Mucosa of rectum (tissue), 2 donors: ENCODE measurements around the gene PRPH2.

Source experiments
- H3K27ac ChIP-seq, 2 donors: one replicate each; pipeline ENCODE4 v1.7.0; 2013; ENCODE audit warnings: inconsistent platforms in 2 of 2, low read depth in 2 of 2, low read length in 2 of 2
- H3K27me3 ChIP-seq, 2 donors: one replicate each; pipeline ENCODE4 v1.7.0; 2013; ENCODE audit warnings: low read length in 2 of 2; ENCODE audit not compliant: control insufficient read depth in 2 of 2, insufficient read depth in 2 of 2
- H3K36me3 ChIP-seq, 2 donors: one replicate each; pipeline ENCODE4 v1.7.0; 2013; ENCODE audit warnings: low read length in 2 of 2; ENCODE audit not compliant: control insufficient read depth in 2 of 2, insufficient read depth in 2 of 2
- H3K4me1 ChIP-seq, 2 donors: one replicate each; pipeline ENCODE4 v1.7.0; 2013; ENCODE audit warnings: low read length in 2 of 2, mild to moderate bottlenecking in 1 of 2; ENCODE audit not compliant: control insufficient read depth in 2 of 2, insufficient read depth in 2 of 2
- H3K4me3 ChIP-seq, 2 donors: one replicate each; pipeline ENCODE4 v1.7.0; 2013; ENCODE audit warnings: low read length in 2 of 2
- H3K9ac ChIP-seq, 2 donors: one replicate each; pipeline ENCODE4 v1.7.0; 2013; ENCODE audit warnings: low read length in 2 of 2, low read depth in 1 of 2, mild to moderate bottlenecking in 1 of 2
- H3K9me3 ChIP-seq, 2 donors: one replicate each; pipeline ENCODE4 v1.7.0; 2013; ENCODE audit warnings: low read length in 2 of 2; ENCODE audit not compliant: control insufficient read depth in 2 of 2
- donor health status: healthy.
- donor health status: Normal muscosa, but diverticular disease.

The PRPH2 gene

GRCh38 chr6:42722497-42722896 lies at the start of gene PRPH2:
Gene PRPH2, minus strand, starts transcription at chr6:42722597. Its CDS starts 263 bp downstream, at chr6:42722334.
- Histone ChIP-seq H3K27me3 (no peaks in the 10 kb centered on the region), H3K4me1 (peaks cover 4 to 7% of the 10 kb centered on the region in 2 donors), H3K4me3 (no peak within 1 kb of the TSS), H3K9me3 (no peaks in the 10 kb centered on the region), H3K27ac (no peak within 1 kb of the TSS), H3K36me3 (no peaks in the 10 kb centered on the region), H3K9ac (no peak within 1 kb of the TSS)

GRCh38 chr6:42771741-42772100 lies 49.3 kb upstream of the PRPH2 start:
- peak overlapping the region in 1 of 2 donors; percentile 37 for H3K4me3 ChIP-seq
- peak overlapping the region; percentile 36 to 77 for H3K27ac ChIP-seq
- H3K9me3 ChIP-seq = no peaks in the 10 kb centered on the region
- no peaks in the 10 kb centered on the region for H3K36me3 ChIP-seq
- peaks cover 7 to 22% of the 10 kb centered on the region in 2 donors for H3K4me1 ChIP-seq
- no peaks in the 10 kb centered on the region for H3K27me3 ChIP-seq
- peak overlapping the region in 1 of 2 donors; percentile 65 for H3K9ac ChIP-seq

- Histone ChIP-seq H3K4me1 (peaks cover 12 to 23% of the 10 kb centered on the region in 2 donors), H3K27ac (no peak overlapping the region), H3K27me3 (no peaks in the 10 kb centered on the region), H3K9ac (no peak overlapping the region), H3K36me3 (no peaks in the 10 kb centered on the region), H3K4me3 (no peak overlapping the region), H3K9me3 (no peaks in the 10 kb centered on the region)
These were observed 47.4 kb upstream of the PRPH2 start for GRCh38 chr6:42769836-42770235.

GRCh38 chr6:42769051-42769450 lies 46.7 kb upstream of the PRPH2 start:
- no peak overlapping the region for H3K27ac ChIP-seq
- no peak overlapping the region for H3K9ac ChIP-seq
- H3K36me3 ChIP-seq = no peaks in the 10 kb centered on the region
- H3K27me3 ChIP-seq = no peaks in the 10 kb centered on the region
- peaks cover 12 to 17% of the 10 kb centered on the region in 2 donors for H3K4me1 ChIP-seq
- no peaks in the 10 kb centered on the region for H3K9me3 ChIP-seq
- no peak overlapping the region for H3K4me3 ChIP-seq

GRCh38 chr6:42766163-42766670 lies 43.8 kb upstream of the PRPH2 start:
- no peaks in the 10 kb centered on the region for H3K9me3 ChIP-seq
- H3K4me3 ChIP-seq = no peak overlapping the region
- no peak overlapping the region for H3K9ac ChIP-seq
- H3K27ac ChIP-seq = no peak overlapping the region
- no peaks in the 10 kb centered on the region for H3K36me3 ChIP-seq
- peaks cover 11 to 23% of the 10 kb centered on the region in 2 donors for H3K4me1 ChIP-seq
- H3K27me3 ChIP-seq = no peaks in the 10 kb centered on the region

- Histone ChIP-seq H3K4me3 (no peak overlapping the region), H3K27ac (no peak overlapping the region), H3K36me3 (no peaks in the 10 kb centered on the region)
These were observed 42.7 kb upstream of the PRPH2 start for GRCh38 chr6:42764911-42765648.

GRCh38 chr6:42762950-42763349 lies 40.6 kb upstream of the PRPH2 start:
- Histone ChIP-seq H3K36me3 (peaks cover 2 to 6% of the 10 kb centered on the region in 2 donors), H3K4me3 (no peak overlapping the region), H3K9ac (no peak overlapping the region), H3K9me3 (no peaks in the 10 kb centered on the region), H3K27ac (peak overlapping the region; percentile 41 to 44), H3K4me1 (peaks cover 8 to 18% of the 10 kb centered on the region in 2 donors), H3K27me3 (no peaks in the 10 kb centered on the region)

More at GRCh38 chr6:42764911-42765648, 42.7 kb upstream of the PRPH2 start:
- Histone ChIP-seq H3K27me3 (no peaks in the 10 kb centered on the region), H3K9ac (no peak overlapping the region), H3K9me3 (no peaks in the 10 kb centered on the region), H3K4me1 (peaks cover 8 to 18% of the 10 kb centered on the region in 2 donors)

GRCh38 chr6:42762426-42762859 lies 40.0 kb upstream of the PRPH2 start:
- Histone ChIP-seq H3K27me3 (no peaks in the 10 kb centered on the region), H3K27ac (peak overlapping the region; percentile 41 to 44)

GRCh38 chr6:42761287-42762067 lies 39.1 kb upstream of the PRPH2 start:
- Histone ChIP-seq H3K4me3 (no peak overlapping the region), H3K27ac (no peak overlapping the region), H3K9ac (no peak overlapping the region), H3K9me3 (no peaks in the 10 kb centered on the region), H3K27me3 (no peaks in the 10 kb centered on the region), H3K36me3 (peaks cover 2 to 6% of the 10 kb centered on the region in 2 donors), H3K4me1 (peaks cover 8 to 18% of the 10 kb centered on the region in 2 donors)

More at GRCh38 chr6:42762426-42762859, 40.0 kb upstream of the PRPH2 start:
- peaks cover 2 to 6% of the 10 kb centered on the region in 2 donors for H3K36me3 ChIP-seq
- no peak overlapping the region for H3K4me3 ChIP-seq
- H3K9ac ChIP-seq = no peak overlapping the region
- H3K4me1 ChIP-seq = peaks cover 8 to 18% of the 10 kb centered on the region in 2 donors
- no peaks in the 10 kb centered on the region for H3K9me3 ChIP-seq
